ENCODE data around the gene PRRT4. TPM values are rescaled to one million over a fixed set of nuclear protein-coding genes. Genes with fewer than 3 reads are reported as not detected.

The PRRT4 gene
- total RNA-seq, 1 donor from 2014 or later: 3.1 TPM

DNA sequence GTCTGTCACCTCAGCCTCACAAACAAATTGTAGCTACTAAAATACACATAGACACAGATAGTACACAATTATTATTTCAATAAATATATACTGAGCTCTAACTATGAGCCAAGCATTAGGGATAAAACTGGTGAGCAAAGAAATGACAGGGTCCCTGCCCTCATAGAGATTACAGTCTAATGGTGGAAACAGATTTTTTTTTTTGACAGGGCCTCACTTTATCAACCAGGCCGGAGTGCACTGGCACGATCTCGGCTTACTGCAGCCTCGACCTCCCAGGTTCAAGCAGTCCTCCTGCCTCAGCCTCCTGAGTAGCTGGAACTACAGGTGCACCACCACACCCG lies 17.1 kb downstream of the PRRT4 start:
- TF ChIP-seq, protein P1, sequence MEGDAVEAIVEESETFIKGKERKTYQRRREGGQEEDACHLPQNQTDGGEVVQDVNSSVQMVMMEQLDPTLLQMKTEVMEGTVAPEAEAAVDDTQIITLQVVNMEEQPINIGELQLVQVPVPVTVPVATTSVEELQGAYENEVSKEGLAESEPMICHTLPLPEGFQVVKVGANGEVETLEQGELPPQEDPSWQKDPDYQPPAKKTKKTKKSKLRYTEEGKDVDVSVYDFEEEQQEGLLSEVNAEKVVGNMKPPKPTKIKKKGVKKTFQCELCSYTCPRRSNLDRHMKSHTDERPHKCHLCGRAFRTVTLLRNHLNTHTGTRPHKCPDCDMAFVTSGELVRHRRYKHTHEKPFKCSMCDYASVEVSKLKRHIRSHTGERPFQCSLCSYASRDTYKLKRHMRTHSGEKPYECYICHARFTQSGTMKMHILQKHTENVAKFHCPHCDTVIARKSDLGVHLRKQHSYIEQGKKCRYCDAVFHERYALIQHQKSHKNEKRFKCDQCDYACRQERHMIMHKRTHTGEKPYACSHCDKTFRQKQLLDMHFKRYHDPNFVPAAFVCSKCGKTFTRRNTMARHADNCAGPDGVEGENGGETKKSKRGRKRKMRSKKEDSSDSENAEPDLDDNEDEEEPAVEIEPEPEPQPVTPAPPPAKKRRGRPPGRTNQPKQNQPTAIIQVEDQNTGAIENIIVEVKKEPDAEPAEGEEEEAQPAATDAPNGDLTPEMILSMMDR (conservative IDR thresholded peaks at IDR 0.05): no peak
- Mint-ChIP-seq H3K27ac (ENCODE audit: unreplicated experiment) (no peak overlapping the region), H3K4me3 (peak overlapping the region; percentile 83), H3K9me3 (no peaks in the 10 kb centered on the region), H3K36me3 (ENCODE audit: low read depth) (no peaks in the 10 kb centered on the region), H3K4me1 (peaks cover 30% of the 10 kb centered on the region), H3K27me3 (ENCODE audit: low read depth) (peaks cover 7% of the 10 kb centered on the region)
- no peak for DNase-seq (ENCODE audit: low read depth, low spot score)

DNA sequence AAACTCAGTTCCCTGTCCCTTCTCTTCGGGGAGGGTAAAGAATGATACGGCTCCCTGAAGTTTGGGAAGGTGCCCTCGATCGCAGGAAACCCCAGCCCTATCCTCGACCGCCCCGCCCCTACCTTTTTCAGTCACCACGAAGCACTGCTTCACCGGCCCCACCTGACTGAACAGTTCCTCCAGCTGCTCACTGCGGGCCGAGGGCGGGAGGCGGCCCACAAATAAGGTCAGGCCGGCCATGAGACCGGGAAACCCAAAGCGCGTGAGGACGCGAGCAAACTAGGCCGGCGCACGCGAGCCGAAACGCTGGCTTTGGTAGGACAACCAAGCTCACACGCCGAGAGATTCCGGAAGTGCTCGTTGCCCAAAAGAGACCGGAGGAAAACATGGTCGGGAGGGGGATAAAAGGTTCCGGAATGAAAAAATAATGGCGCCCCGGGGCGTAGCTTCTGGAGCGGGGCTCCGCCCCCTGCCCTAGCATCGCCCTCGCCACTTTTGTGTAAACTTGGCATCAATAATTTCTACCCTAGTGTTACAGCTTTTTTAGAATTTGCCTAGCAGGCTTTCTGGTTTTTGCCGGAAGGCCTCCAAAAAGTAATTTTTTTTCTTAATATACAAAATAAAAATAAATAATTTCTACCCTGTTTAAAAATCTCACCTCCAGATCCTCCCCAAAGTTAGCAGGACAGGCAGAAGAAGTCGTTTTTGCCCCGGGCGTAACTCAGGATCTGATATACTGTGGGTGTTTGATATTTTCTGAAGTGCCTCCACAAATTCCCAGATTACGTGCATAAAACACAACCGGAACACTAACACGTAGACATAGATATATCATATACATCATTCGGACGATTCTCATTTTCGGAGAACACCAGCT lies 17.7 kb downstream of the PRRT4 start, which contains the start of gene RBM28:
Gene RBM28, minus strand, starts transcription at position 355 of the 877 bp plus-strand sequence. Its CDS starts 115 bp downstream, at position 240.
- peaks cover 30% of the 10 kb centered on the region for H3K4me1 Mint-ChIP-seq
- peaks cover 4% of the 10 kb centered on the region for H3K27me3 Mint-ChIP-seq (ENCODE audit: low read depth)
- H3K4me3 Mint-ChIP-seq: peak within 1 kb of the TSS; percentile 97
- TF ChIP-seq, protein P1 (conservative IDR thresholded peaks at IDR 0.05): no peak
- no peaks in the 10 kb centered on the region for H3K36me3 Mint-ChIP-seq (ENCODE audit: low read depth)
- H3K27ac Mint-ChIP-seq (ENCODE audit: unreplicated experiment): peak within 1 kb of the TSS; percentile 98
- peak; percentile 89 for DNase-seq (ENCODE audit: low read depth, low spot score)
- H3K9me3 Mint-ChIP-seq: no peaks in the 10 kb centered on the region

DNA sequence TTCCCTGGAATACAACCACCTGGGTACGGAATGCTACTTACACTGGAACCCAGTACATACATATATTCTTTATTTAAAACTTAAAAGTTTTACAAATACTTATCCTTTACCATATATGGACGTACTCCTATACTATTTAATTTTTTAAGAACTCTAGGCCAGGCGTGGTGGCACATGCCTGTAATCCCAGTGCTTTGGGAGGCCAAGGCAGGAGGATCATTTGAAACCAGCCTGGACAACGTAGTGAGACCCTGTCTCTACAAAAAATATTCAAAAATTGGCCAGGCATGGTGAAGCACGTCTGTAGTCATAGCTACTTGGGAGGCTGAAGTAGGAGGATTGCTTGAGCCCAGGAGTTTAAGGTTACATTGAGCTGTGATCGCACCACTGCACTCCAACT lies 19.8 kb downstream of the PRRT4 start:
- Mint-ChIP-seq H3K27ac (ENCODE audit: unreplicated experiment) (no peak overlapping the region), H3K4me3 (peak overlapping the region; percentile 97), H3K4me1 (peaks cover 25% of the 10 kb centered on the region), H3K36me3 (ENCODE audit: low read depth) (no peaks in the 10 kb centered on the region), H3K27me3 (ENCODE audit: low read depth) (no peaks in the 10 kb centered on the region), H3K9me3 (no peaks in the 10 kb centered on the region)
- DNase-seq (ENCODE audit: low read depth, low spot score): no peak
- TF ChIP-seq, protein P1 (conservative IDR thresholded peaks at IDR 0.05): no peak

DNA sequence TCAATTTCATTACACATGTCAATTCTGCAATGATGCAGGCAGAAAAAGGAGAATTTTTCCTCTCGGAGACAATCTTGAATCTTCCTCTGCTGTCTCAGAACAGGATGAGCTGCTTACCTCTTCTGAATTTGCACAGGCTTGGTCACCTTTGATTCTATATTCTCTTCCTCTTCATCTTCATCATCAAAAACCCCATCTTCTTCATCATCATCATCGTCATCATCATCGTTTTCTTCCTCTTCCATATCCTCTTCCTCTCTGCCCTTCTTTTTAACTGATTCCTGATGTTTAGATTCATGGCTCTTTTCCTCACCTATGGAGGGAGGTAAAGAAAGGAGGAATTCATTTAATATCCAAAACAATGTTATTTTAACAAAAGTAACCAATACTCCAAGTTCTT lies 25.8 kb downstream of the PRRT4 start:
- Mint-ChIP-seq H3K36me3 (ENCODE audit: low read depth) (peaks cover 10% of the 10 kb centered on the region), H3K4me3 (no peak overlapping the region), H3K27me3 (ENCODE audit: low read depth) (no peaks in the 10 kb centered on the region), H3K4me1 (peaks cover 2% of the 10 kb centered on the region), H3K27ac (ENCODE audit: unreplicated experiment) (no peak overlapping the region), H3K9me3 (no peaks in the 10 kb centered on the region)
- DNase-seq (ENCODE audit: low read depth, low spot score): no peak
- TF ChIP-seq, protein P1 (conservative IDR thresholded peaks at IDR 0.05): no peak

DNA sequence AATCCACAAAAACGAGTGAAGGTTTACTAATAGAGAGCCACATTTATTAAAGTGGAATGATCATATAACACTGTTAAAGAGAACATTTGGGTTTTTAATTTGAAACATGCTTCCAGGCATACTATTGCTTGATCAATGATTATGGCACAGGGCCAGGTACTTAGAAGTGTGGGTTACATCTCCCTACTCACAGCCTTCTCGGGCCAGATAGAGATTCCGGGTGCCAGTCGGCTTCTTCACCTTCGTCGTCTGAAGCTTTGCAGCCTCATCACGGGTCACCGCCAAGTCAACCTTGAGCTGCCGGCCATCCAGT lies 37.2 kb downstream of the PRRT4 start:
- Mint-ChIP-seq H3K4me1 (no peaks in the 10 kb centered on the region), H3K27ac (ENCODE audit: unreplicated experiment) (no peak overlapping the region), H3K9me3 (no peaks in the 10 kb centered on the region), H3K4me3 (no peak overlapping the region), H3K36me3 (ENCODE audit: low read depth) (peaks cover 2% of the 10 kb centered on the region), H3K27me3 (ENCODE audit: low read depth) (no peaks in the 10 kb centered on the region)
- no peak for DNase-seq (ENCODE audit: low read depth, low spot score)
- TF ChIP-seq, protein P1 (conservative IDR thresholded peaks at IDR 0.05): no peak

Measured in neural crest cell (in vitro differentiated cells).